Motor neuron (in vitro differentiated cells): ENCODE measurements around the gene STKLD1. TPM values are rescaled to one million over a fixed set of nuclear protein-coding genes. Genes with fewer than 3 reads are reported as not detected.

Source experiments
- ATAC-seq, 8 experiments: fragments of 200-7000 bp; cut with Tn5 transposase; replicated peaks in 6 of 8; 2 replicates each; pipeline ENCODE4 v1.8.0; 2021; ENCODE audit warnings: mild to moderate bottlenecking in 8 of 8, moderate library complexity in 8 of 8
- H3K27ac ChIP-seq, 2 donors: fragments of 250-450 bp; sonication (Bioruptor Pico); 2 replicates each; pipeline ENCODE4 v1.9.0; 2021; ENCODE audit warnings: antibody characterized with exemption in 2 of 2, mild to moderate bottlenecking in 2 of 2, moderate library complexity in 1 of 2
- H3K4me1 ChIP-seq, 2 donors: fragments of 250-450 bp; sonication (Bioruptor Pico); replicated peaks in 1 of 2; 2 replicates each; pipeline ENCODE4 v1.6.1; 2021; ENCODE audit warnings: antibody characterized with exemption in 2 of 2, mild to moderate bottlenecking in 2 of 2, moderate library complexity in 1 of 2
- H3K4me3 ChIP-seq, 5 donors: fragments of 250-450 bp; sonication (Bioruptor Pico); 2 replicates each; pipeline ENCODE4 v1.9.0; 2021; ENCODE audit warnings: antibody characterized with exemption in 5 of 5, mild to moderate bottlenecking in 5 of 5, moderate library complexity in 4 of 5
- WGBS, 10 experiments: fragments of 450-650 bp; shearing (Covaris generic); methylation state at CpG; one replicate each; pipeline ENCODE4 v1.0.0; 2022; 5-methylcytosine and 5-hydroxymethylcytosine counted together
- in situ Hi-C, 9 experiments: fragments of 400-800 bp; cut with MboI; loops; one replicate each; pipeline ENCODE4 v1.15.0; 2021; ENCODE audit warnings: low sequenced_read_pairs in 9 of 9, low pct_unique_long_range_greater_than_20kb in 2 of 9; ENCODE audit not compliant: unreplicated experiment in 9 of 9
- total RNA-seq, 8 experiments: library from RNA; unstranded; fragments of 300-600 nt; gene quantifications; 2 replicates each; pipeline versions ENCODE4 v1.2.3 to v1.2.4, GENCODE V29; 2022

STKLD1 gene
- total RNA-seq, 8 experiments from 2014 or later = 1.1 to 6.1 (median 3.1) TPM

- Histone ChIP-seq H3K4me3 (peak overlapping the region; percentile 67 to 97 (median 92)), H3K4me1 (peaks cover 9 to 18% of the 10 kb centered on the region in 2 donors), H3K27ac (peak overlapping the region; percentile 90 to 96)
- in situ Hi-C loops = loop anchor here in 2 of 9 experiments (25.0 kb wide), 1 partner anchor 160 kb away; no protein-coding TSS in a partner anchor
- peak; percentile 50 to 65 (median 60) for ATAC-seq
- 0 to 4% methylated on average over 1 to 10 of the region's 41 CpGs; no CpG with 5 or more reads in 8 of the 10 experiments for WGBS, 10 experiments
Observed at GRCh38 chr9:133347515-133347984, 28.6 kb upstream of the STKLD1 start.

- in situ Hi-C loops = loop anchor here in 2 of 9 experiments (25.0 kb wide), 1 partner anchor 161 kb away; no protein-coding TSS in a partner anchor
- Histone ChIP-seq H3K27ac (peak within 1 kb of the TSS; percentile 90 to 96), H3K4me3 (peak within 1 kb of the TSS; percentile 67 to 97 (median 92)), H3K4me1 (peaks cover 9 to 18% of the 10 kb centered on the region in 2 donors)
- WGBS, 10 experiments = 0 to 3% (median 0%) methylated on average over 1 to 20 of the region's 64 CpGs; no CpG with 5 or more reads in 4 of the 10 experiments
- ATAC-seq = peak; percentile 62 to 86 (median 80)
Observed at GRCh38 chr9:133347985-133348717, 28.0 kb upstream of the STKLD1 start, which contains the start of the genes MED22 and RPL7A. MED22 (minus strand) TSS chr9:133348131; CDS start chr9:133346662, 1,469 bp downstream. RPL7A (plus strand) TSS chr9:133348218; CDS start chr9:133348244, 26 bp downstream.

DNA sequence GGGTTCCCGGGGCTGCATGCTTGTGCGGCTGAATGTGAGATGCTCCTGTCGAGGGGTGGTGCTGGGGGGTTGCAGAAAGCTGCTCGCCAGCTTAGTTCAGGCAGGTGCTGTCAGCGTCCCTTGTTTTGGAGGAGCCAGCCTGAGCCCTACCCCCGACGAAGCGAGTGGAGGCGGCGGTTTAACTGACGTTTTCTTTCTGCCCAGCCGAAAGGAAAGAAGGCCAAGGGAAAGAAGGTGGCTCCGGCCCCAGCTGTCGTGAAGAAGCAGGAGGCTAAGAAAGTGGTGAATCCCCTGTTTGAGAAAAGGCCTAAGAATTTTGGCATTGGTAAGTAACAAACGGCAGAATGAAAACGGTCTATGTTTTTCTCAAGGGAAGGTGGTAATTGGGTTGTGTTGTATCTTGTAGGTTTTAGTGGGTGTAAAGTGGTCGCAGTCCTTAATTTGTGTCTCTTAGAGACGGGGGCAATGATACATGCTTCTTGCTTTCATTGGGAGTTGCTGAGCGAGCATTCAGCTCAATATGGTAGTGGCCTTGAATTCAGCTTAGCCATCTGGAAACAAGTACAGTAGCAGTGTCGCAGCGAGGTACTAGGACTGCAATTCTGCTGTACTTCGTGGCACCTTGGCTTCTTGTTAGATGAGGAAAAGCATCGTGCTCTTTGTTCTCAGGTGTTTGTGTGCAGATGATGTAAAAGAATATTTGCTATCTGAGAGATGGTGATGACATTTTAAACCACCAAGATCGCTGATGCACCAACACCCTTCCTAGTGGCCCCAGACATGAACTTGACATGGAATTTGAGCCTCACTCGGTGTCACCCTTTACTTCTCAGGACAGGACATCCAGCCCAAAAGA lies 27.2 kb upstream of the STKLD1 start:
- in situ Hi-C loops = loop anchor here in 2 of 9 experiments (25.0 kb wide), 1 partner anchor 162 kb away; no protein-coding TSS in a partner anchor
- WGBS, 10 experiments = 0 to 45% (median 2%) methylated on average over 1 to 14 of the region's 25 CpGs; no CpG with 5 or more reads in 2 of the 10 experiments
- Histone ChIP-seq H3K4me3 (peak overlapping the region; percentile 67 to 97 (median 92)), H3K27ac (peak overlapping the region; percentile 90 to 96), H3K4me1 (peaks cover 9 to 18% of the 10 kb centered on the region in 2 donors)
- no peak for ATAC-seq

GRCh38 chr9:133349965-133350616 lies 26.1 kb upstream of the STKLD1 start:
- Histone ChIP-seq H3K4me3 (no peak overlapping the region), H3K27ac (no peak overlapping the region), H3K4me1 (peaks cover 10 to 21% of the 10 kb centered on the region in 2 donors)
- WGBS, 10 experiments = 57 to 100% (median 89%) methylated on average over 1 to 14 of the region's 15 CpGs; no CpG with 5 or more reads in 1 of the 10 experiments
- no peak for ATAC-seq
- in situ Hi-C loops = loop anchor here in 2 of 9 experiments (25.0 kb wide), 1 partner anchor 163 kb away; no protein-coding TSS in a partner anchor

GRCh38 chr9:133351526-133351907 lies 24.6 kb upstream of the STKLD1 start:
- WGBS, 10 experiments = 80 to 100% (median 91%) methylated on average over 1 to 3 of the region's 3 CpGs; no CpG with 5 or more reads in 4 of the 10 experiments
- H3K4me3 ChIP-seq = no peak overlapping the region
- in situ Hi-C loops = no loop called here
- H3K4me1 ChIP-seq = peaks cover 14 to 22% of the 10 kb centered on the region in 2 donors
- H3K27ac ChIP-seq = no peak overlapping the region
- no peak for ATAC-seq

- H3K4me3 ChIP-seq = no peak overlapping the region
- H3K27ac ChIP-seq = no peak overlapping the region
- in situ Hi-C loops = no loop called here
- H3K4me1 ChIP-seq = peaks cover 14 to 18% of the 10 kb centered on the region in 2 donors
- WGBS, 10 experiments = 8 to 100% (median 93%) methylated on average over 2 to 10 of the region's 14 CpGs; no CpG with 5 or more reads in 3 of the 10 experiments
- peak in 3 of 8 experiments; percentile 2 to 5 (median 2) for ATAC-seq
Observed at GRCh38 chr9:133351908-133352634, 24.1 kb upstream of the STKLD1 start.

DNA sequence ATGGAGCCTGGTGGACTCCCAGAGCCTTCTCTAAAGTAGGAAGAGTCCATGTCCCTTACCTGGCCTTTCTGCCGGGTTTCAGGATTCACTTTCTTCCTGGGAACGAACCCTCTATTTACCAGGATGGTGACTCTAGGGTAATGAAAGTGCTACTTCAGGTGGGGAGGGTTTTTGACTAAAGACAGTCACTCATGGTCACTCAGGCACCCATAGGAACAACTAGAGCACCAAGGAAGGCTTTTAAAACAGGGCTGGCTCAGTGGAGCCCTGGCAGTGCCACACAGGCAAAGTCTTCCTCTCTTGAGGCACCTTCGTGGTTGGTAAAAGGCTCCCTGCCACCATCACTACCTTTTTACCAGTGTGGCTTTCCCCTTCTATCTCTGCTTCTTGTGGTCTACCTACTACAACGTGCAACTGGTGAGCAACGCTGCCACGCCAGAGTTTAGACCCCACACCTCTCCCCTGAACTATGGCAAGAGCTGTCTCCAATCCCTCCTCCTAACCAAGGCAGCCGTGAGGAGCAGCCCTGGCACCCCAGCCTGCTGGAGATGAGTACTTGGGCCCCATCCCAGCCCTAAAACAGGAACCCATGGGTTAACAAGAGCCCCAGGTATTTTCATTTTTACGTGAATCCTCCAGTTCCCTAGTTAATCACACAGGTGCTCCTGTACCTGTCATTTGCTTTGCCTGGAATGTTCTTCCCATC lies 23.4 kb upstream of the STKLD1 start:
- peaks cover 19 to 25% of the 10 kb centered on the region in 2 donors for H3K4me1 ChIP-seq
- H3K4me3 ChIP-seq = no peak overlapping the region
- 17 to 100% (median 83%) methylated on average over 1 to 6 of the region's 8 CpGs; no CpG with 5 or more reads in 2 of the 10 experiments for WGBS, 10 experiments
- no peak for ATAC-seq
- no peak overlapping the region for H3K27ac ChIP-seq
- in situ Hi-C loops = no loop called here

DNA sequence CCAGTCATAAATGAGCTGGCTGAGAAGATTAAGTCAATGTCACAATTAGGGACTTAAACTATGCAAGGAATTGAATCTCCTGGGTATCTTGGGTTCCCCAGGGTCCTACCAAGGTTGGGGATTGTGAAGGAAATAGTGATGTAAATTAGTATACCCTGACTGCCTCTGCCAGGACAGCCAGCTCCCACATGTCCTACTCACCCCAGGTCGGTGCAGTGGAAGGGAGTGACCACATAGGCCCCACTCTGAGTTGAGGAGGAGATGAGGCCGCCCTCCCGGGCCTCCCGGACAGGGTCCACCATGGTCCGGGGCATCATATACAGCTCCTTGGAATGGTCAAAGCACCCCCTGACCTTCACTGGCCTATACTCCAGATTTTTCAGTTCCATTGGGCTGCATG lies 22.6 kb upstream of the STKLD1 start:
- in situ Hi-C loops = no loop called here

DNA sequence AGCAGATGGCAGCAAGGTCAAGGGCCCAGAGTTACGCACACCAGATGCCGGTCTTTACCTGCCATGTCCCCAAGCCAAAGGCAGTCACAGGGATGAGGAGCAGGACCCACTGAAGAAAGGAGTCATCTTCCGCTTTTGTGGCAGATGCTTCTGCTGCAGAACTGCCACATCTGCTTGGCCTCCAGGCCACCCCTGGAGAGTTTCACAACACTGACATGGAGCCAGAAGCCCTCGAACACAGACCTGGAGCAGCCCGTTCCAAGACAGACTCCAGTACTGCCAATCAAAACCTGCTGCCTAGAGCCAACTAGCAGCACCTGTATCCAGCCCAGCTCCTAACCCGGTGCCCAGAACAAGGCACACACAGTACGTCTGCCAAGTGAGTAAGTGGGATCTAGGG lies 21.4 kb upstream of the STKLD1 start:
- ATAC-seq = no peak
- peaks cover 15 to 17% of the 10 kb centered on the region in 2 donors for H3K4me1 ChIP-seq
- no peak overlapping the region for H3K27ac ChIP-seq
- in situ Hi-C loops = no loop called here
- no peak overlapping the region for H3K4me3 ChIP-seq
- WGBS, 10 experiments = 33 to 100% (median 77%) methylated on average over 1 to 4 of the region's 7 CpGs; no CpG with 5 or more reads in 4 of the 10 experiments

More for the DNA sequence above, 22.6 kb upstream of the STKLD1 start:
- no peak for ATAC-seq
- no peak overlapping the region for H3K4me3 ChIP-seq
- no peak overlapping the region for H3K27ac ChIP-seq
- 81 to 100% (median 96%) methylated on average over 1 to 5 of the region's 5 CpGs; no CpG with 5 or more reads in 6 of the 10 experiments for WGBS, 10 experiments
- peaks cover 19 to 25% of the 10 kb centered on the region in 2 donors for H3K4me1 ChIP-seq

- peak in 5 of 8 experiments; percentile 12 to 46 (median 42) for ATAC-seq
- in situ Hi-C loops = no loop called here
- Histone ChIP-seq H3K4me1 (peaks cover 15% of the 10 kb centered on the region in 2 donors), H3K27ac (peak overlapping the region; percentile 75 to 93), H3K4me3 (peak overlapping the region; percentile 67 to 97 (median 75))
- WGBS, 10 experiments = 0 to 7% (median 1%) methylated on average over 1 to 8 of the region's 31 CpGs; no CpG with 5 or more reads in 4 of the 10 experiments
Observed at GRCh38 chr9:133355881-133356357, 20.2 kb upstream of the STKLD1 start.
